Hematopoietic multipotent progenitor cell treated with erythropoietin and hydrocortisone succinate and interleukin-3 and kit ligand, for 15 days (in vitro differentiated cells): ENCODE measurements around the gene CNTNAP2.
"Not testable (repeated sequence)": the region's sequence is repeated elsewhere in the genome, so short reads cannot be mapped to it uniquely, and the experiment has no call there.

ENCODE experiments used
- DNase-seq: peaks from one replicate; pipeline ENCODE4 v3.0.0-alpha.2; 2015; ENCODE audit warnings: low spot score

CNTNAP2 gene

DNA sequence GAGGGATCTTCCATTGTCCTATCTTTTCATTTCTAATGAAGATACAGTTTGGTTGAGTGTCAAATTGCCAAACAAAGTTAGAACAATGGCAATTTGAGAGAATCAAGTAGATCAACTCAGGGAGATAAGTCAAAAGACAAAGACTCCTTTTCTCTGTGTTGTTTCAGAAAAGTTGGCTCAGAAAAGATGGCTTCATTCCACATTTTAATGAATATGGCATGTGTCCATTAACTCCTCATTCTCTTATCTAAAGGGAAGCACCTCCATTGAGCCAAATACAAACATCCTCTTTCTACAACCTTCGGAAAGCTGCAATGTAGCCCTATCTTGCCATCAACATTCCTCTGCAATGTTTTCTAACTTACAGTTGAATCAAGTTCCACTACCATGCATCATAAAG is 1535.0 kb downstream of the CNTNAP2 start:
- no peak for DNase-seq

DNA sequence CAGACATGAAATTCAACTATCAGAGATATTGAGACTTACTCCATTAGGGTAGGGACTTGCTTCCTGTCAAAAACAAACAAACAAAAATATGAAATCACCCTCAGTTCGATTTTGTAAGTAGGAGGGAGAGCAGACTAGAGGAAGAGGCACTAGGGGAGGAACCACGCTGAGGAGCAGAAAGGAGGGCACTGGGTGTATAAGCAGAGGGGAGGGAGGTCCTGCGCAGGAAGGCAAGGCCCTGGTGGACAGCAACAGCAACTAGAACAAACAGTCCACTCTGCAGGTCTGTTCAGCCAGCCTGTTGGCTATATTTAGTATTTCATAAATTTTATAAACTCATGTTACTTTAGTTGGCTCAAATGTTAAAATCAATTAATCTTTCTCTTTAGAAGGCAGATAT is 1536.9 kb downstream of the CNTNAP2 start:
- no peak for DNase-seq

DNA sequence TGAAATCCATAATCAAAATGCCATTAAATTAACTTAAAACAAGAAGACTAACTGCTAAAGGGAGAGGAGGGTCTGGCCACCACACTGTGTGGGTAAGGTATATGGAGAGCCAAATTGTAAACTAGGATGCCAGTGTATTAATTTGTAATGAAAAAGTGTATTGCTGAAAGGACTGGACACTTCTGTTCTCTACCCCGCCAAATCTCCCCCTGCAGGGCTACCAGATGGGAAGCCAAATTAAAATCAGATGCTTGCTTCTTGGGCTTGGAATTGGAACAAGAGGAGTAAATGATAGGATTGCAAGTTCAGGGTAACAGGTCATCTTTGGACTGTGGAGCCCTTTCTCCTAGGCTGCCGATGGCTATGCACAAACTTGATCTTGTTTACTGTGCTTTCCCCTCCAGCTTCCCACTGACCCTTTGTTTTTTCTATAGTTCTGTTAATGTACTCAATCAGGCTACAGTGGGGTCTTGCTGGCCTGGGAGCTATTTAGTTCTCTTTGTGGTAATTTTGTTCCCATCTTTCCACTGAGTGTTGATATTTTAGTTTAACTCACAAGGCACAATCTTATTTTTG is 1541.9 kb downstream of the CNTNAP2 start:
- DNase-seq = no peak

DNA sequence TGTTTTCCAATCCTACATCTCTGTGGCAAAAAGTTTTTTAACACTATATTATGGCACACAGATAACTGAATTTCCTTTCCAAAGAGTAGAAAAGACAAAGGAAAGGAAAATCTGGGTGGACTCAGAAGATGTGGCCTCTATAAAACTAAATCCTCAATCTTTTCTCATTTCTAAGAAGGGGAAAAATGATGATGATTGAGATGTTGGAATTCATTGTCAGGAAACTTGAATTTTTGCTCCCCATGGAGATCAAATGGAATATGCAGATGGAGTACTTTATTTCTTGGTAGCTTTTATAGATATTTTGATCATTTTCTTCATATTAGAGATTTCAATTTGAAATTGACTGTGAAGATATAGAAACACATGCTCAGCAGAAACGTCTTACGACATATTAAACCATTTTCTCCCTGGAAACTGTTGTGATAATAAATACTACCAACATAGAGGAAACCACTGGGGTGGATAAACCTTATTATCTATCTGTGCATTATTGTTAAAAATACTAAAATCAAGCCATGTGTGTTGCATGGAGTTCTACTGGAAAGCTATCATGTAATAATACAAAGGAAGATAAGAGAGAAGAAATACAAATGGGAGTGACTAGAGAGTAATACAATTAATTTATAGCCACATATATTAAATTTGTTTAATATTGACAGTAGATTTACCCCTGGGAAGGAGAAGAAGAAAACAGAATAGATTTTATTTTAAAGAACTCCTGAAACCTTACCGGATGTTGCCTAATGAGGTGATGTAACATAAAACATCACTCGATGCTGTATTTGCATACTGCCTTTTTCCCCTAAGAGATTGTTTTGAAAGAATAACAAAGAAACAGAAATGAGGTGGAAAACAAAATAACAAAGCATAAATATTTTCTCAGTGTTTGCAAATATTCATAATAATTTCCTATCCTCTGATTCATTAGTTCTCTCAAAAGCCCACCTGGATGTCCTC is 1542.7 kb downstream of the CNTNAP2 start:
- DNase-seq = no peak

DNA sequence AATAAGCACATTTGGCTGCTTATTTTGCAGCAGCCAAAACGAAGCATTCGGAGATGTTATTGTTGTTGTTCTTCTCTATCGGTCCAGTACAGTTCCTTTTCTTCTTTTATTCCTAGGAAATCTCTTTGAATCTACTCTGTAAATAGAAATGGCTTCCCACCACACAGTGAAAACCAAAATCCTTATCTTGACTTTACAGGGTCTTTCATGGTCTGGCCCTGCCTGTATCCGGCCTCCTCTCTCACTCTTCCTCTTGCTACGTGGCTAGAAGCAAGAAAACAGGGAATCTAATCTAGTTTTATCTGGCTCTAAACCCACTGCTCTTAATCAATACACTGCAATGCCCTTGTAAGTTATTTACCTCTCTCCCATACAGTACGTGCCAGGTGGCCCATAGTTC is 1547.9 kb downstream of the CNTNAP2 start:
- no peak for DNase-seq

DNA sequence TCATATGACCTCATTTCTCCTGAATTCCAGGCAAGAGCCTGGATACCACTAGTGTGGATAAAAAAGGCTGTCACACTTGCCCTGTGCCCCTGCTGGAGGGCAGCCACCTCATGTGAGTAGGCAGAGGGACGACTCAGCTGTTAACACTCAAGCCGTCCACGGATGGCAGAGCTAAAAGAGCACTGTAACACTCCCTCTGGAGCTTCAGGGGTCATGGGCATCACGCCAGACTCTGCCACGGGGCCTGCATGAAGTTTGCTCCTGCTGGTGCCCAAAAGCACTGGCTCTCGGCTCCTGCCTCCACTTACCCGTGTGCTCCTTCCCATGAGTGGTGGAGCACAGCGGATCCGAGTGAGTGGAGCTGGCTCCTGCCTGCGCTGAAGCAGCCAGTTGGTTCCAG is 1554.2 kb downstream of the CNTNAP2 start:
- DNase-seq = no peak

DNA sequence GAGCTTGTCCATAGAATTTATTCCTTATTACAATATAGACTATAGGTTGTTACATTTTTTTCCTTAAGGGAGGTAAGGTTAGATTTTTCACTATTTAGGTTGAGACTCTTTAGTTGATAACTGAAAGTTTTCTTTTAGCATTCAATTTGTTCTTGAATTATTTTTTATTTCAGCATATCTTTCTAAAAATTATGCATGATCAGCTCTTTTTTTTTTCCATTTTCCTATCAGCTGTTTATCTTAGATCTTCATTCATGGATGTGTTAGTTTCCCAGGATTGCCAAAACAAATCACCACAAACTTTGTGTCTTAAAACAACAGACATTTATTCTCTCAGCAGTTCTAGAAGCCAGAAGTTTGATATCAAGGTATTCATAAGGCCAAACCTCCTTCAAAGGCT is 1558.1 kb downstream of the CNTNAP2 start:
- no peak for DNase-seq

DNA sequence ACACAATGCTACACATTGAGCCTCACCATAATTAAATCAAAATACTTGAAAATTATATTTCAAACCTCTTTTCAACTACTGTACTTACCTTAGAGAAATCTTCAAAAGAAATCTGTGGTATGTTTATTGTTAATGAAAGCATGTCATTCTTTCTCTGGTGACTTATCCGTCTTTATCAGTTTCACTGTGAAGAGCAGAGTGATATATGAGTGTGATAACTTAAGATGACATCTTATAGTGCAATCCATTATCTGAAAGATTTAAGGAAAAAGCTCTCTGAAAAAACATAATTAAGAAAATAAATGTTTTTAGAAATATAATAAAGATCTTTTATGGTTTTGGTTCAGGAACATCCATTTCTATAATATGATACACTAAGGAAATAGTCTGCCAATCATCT is 1562.3 kb downstream of the CNTNAP2 start:
- no peak for DNase-seq

DNA sequence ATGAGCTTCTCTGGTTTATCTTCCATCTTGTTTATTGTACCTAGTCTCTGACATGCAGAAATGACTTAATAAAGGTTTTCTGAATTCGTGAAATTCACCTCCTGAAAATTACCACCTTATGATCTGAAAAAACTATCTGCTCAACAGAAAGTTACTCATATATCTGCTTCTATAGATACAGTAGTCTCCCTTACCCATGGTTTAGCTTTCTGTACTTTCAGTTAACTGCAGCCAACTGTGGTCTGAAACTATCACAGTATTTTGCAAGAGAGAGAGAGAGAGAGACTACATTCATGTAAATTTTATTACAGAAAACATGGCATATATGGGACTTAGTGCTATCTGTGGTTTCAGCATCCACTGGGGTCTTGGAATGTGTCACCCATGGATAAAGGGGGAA is 1564.9 kb downstream of the CNTNAP2 start:
- no peak for DNase-seq

DNA sequence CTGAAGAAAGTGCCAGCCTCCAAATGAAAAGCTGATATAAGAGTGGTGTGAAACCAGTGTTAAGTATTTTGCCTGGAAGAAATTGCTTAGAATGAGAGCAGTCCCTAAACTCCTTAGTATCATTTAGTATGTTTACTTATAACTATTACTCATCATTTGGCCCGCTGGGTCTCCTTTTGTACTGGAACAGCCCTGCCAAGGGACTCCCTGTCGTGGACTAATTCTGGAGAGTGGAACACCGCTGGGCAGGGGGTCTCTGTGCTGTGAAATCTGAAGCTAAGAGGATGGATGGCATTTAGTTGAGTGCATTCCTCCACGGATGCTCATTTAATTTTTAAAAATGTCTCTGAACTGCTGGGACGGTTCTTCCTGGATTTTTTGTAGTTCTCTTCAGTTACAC is 1584.1 kb downstream of the CNTNAP2 start:
- no peak for DNase-seq

DNA sequence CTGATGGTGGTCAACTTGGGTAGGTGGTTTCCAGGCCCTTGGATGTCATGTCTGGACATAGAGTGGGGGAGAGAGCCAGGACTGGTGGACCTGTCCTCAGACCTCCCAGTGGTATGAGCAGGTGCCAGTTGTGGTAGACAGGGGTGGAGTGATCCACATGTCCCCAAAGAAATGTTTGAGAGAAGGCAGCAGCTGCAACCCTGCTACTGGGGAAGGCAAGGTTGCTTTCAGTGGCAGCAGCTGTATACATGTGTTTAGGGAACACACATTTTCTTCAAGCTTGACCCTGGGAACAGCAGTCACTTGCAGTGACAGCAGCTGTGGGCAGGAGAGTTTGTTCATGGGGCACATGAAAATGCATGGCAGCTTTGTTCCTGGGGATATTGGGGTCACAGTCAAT is 1591.3 kb downstream of the CNTNAP2 start:
- DNase-seq = no peak

DNA sequence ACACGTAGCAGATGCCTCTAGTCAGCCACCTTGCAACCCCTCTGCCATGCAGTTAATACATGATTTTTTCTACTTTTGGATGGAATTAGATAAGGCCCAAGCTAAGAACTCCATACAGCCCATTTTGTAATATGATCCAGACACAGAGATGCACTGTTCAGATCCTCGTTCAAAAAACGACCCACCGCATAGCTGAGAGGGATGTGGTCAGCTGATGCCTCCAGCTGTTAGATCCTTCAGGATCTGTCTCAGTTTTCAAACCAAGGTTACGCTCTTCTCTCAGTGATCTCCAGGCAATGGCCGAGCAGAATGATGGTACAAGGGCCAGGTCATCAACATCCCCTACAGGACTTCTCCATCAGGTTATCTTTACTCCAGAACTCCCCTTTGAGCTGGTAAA is 1592.3 kb downstream of the CNTNAP2 start:
- DNase-seq = no peak

DNA sequence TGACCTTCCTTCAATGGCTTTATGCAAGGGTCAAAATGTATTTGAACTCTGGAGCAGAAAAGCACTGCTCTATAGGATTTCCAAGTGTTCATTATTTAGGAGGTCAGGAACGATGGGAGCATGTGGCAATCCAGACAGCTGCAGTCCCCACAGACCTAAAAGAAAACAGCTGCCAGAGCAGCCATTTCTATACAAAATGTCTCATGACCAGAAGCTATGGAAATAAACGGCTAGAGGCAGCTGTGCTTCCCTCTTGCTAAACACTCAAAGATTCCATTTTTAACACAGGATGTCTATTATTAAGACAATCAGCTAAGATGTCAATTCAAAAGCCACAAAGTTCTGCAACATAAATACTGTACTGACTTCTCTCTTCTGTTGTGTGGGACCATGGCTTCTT is 1594.8 kb downstream of the CNTNAP2 start:
- DNase-seq = no peak

DNA sequence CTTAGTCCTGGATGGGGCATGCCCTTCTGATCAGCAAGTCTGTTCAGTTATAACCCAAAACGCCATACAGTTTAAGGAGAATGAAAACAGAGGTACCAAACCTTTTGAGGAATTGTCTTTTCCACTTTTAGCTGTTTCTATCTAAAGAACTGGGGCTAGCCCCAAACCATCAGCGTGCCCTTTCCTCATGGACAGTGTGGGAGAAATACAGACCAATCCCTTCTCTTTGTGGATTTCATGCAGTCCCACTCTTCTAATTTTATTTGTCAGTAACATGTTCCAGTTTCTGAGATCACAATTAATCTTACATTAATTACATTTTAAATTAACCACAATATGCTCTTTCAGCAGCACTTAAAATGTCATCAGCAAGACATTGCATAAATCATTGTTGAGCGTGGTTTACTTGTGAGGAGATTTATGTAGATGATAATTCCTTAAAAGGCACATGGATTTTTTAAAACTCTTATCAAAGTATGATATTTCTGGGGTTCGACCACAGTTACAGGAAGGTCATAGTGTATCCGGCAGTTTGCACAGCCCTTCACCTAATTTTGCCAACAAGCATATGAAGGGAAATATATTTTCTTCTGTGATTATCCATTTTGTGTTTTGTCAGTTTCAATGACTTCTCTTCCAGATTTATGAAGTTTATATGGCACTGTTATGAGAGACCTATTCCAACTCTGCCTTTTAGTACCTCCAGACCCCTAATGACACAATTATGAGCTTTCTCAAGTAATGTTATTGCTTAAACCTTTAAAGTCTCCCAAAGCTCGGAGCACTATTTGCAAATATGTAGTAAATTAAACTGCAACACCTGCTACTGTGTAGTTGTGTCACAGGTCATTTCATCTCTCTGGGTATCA is 1605.6 kb downstream of the CNTNAP2 start:
- no peak for DNase-seq

DNA sequence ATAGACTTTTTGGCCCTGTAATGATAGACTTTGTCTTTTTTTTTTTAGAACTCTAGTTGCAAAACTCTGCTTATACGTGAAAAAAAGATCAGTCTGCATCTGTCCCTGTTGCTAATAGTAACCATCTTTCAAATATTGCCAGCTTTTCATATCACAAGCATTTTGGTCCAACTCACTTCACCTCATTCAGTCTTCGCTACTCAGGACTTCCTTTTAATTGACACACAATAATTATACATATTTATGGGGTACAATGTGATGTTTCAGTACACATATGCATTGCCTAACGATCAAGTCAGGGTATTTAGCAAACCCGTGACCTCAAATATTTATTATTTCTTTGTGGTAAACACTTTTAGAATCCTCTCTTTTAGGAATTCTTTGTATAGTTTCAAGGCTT is 1606.9 kb downstream of the CNTNAP2 start:
- DNase-seq = no peak

DNA sequence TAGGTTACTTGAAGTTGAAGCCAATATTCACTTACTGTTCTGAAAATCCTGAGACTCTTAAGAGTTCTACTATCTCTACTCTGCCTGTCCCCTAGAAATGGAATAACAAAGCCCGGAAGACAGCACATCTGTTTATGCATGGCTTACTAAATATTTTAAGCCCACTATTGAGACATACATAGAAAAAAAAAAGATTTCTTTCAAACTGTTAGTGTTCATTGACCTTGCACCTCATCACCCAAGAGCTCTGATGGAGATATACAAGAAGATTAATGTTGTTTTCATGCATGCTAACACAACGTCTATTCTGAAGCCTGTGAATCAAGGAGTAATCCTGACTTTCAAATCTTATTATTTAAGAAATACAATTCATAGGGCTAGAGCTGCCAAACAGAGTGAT is 1614.7 kb downstream of the CNTNAP2 start:
- DNase-seq = no peak

DNA sequence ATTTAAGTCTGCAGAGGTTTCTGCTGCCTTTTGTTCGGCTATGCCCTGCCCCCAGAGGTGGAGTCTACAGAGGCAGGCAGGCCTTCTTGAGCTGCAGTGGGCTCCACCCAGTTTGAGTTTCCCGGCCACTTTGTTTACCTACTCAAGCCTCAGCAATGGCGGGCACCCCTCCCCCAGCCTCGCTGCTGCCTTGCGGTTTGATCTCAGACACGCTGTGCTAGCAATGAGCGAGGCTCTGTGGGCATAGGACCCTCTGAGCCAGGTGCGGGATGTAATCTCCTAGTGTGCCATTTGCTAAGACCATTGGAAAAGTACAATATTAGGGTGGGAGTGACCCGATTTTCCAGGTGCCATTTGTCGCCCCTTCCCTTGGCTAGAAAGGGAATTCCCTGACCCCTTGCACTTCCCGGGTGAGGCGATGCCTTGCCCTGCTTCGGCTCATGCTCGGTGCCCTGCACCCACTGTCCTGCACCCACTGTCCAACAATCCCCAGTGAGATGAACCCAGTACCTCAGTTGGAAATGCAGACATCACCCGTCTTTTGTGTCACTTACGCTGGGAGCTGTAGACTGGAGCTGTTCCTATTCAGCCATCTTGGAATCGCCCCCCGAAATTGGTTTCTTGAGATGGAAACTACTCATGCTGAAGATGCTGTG is 1621.1 kb downstream of the CNTNAP2 start:
- not testable (repeated sequence) for DNase-seq

DNA sequence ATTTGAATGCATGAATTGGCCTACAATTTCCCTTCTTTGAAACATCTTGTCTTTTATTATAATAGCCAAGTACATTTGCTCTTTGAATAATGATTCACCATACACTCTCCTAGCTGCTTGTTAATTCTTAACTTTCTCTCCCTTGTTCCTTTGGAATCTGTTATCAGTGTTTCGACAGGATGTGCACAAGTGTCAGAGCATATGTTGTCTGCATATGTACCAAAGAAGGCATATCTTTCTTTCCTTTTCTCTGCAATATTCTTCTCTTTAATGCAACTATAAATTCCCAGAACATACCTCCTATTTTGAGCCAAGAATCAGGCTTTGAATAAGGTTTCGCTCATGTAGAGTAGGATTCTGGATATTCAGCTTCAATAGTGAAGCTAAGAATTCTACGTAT is 1625.7 kb downstream of the CNTNAP2 start:
- no peak for DNase-seq

DNA sequence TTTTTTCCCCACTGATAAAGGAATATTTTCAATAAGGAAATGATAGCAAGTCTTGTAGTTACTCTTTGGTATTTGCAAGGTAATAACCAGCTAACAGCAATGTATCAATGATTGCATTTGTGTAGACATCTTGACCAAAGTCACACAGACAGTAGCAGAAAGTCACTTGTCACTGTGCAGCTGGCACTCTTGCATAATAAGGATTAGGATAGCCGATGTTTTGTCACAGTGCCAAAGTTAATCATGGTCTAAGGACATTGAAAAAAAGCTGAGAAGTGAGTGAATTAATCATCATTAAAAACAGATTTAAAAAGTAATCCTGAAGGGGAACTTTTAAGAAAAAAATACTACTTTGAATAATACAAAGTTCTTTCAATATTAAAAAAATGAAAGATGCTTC is 1639.7 kb downstream of the CNTNAP2 start:
- no peak for DNase-seq

DNA sequence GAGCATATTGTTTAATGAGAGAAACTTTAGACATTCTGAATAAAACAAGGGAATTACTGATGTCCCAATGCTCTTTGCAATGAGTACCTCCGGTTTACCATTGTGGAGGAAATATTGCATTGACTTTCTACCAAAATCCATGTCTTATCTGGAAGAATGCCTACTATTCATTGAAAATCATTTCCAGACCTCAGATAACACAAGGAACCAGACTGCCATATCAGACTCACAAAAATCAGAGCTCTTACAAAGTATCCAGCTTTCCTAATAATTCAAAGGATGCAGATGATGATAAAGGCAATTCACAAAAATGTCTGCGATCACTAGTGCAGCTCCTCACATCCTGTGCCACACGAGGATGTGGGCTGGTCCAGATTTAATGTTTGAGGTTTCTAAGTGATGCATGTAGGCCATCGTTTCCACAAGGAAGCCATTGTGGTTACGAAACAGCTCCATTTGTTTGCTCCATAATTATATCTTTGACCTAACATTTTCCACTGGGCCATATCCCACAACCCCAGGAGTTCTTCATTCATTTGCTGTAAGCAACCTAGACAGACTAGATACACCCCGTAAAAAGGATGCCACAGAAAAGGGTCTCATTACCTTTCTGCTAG is 1642.8 kb downstream of the CNTNAP2 start:
- no peak for DNase-seq

DNA sequence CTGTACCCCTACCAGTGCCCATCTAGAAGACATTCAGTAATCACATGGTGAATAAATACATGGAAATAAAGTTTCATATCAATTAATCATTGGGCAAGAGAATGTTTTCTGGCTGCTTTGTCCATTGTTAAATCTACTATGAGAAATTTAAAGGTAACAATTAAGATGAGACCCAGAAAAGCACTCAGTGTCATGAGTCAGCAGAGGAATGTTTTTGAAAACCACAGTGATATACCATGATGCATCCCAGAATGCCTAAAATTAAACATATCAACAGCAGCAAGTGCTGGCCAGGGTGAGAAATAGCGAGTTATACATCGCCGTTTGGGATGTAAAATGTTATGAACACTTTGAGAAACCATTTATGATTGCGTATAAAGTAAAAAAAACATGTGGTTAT is 1648.7 kb downstream of the CNTNAP2 start:
- DNase-seq = no peak

DNA sequence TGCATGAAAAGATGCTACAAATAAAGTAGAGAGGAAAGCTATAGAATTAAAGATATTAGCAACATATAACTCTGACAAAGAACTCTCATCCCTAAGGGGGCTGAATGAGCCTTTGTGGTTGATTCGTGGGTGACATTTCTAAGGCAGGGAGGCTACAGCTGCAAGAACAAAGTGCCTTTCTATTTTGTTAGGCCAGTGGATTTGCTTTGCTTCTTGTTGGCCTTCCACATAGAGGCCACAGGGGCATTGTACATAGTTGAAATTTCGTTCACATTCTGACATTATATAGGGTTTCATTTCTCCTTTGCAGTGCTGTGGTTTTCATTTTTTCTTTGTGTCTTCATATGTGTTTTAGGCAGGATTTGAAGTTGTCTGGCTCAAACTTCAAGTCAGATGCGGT is 1654.7 kb downstream of the CNTNAP2 start:
- DNase-seq = no peak
